A172 (cell line): Measurements from ENCODE around the gene ZNF674. TPM values are rescaled to one million over a fixed set of nuclear protein-coding genes. Genes with fewer than 3 reads are reported as not detected.
"Not testable (repeated sequence)": the region's sequence is repeated elsewhere in the genome, so short reads cannot be mapped to it uniquely, and the experiment has no call there.

ENCODE experiments used
- DNase-seq: peaks from one replicate; pipeline ENCODE4 v3.0.0-alpha.2; 2015; ENCODE audit warnings: low spot score
- total RNA-seq: library from RNA; depleted of rRNA; stranded (reverse); fragments of >200 nt; shearing (Covaris generic); gene quantifications from 2 replicates; pipeline ENCODE4 v1.2.3, GENCODE V29; 2014

ZNF674 gene
- total RNA-seq, 1 experiment from 2014 or later, result 2.0 TPM

GRCh38 chrX:46569621-46570020 is 24.4 kb upstream of the ZNF674 start:
- DNase-seq, result no peak

DNA sequence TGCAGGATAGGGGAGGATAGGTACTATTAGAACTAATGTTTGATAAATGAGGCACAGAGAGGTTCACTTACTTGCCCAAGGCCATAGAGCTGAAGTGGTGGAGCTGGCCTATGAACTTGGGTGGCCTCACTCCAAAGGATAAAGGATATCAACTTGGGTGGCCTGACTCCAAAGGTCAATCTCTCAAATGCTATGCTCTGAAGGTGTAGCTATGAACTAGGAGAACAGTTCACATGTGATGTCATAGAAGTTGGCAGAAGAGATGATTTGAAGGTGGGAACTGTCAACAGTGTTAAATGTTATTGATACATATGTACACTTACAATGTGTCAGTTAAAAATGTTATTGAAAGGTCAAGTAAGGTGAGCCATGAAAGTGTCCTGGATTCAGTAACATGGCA is 22.2 kb upstream of the ZNF674 start:
- no peak for DNase-seq

DNA sequence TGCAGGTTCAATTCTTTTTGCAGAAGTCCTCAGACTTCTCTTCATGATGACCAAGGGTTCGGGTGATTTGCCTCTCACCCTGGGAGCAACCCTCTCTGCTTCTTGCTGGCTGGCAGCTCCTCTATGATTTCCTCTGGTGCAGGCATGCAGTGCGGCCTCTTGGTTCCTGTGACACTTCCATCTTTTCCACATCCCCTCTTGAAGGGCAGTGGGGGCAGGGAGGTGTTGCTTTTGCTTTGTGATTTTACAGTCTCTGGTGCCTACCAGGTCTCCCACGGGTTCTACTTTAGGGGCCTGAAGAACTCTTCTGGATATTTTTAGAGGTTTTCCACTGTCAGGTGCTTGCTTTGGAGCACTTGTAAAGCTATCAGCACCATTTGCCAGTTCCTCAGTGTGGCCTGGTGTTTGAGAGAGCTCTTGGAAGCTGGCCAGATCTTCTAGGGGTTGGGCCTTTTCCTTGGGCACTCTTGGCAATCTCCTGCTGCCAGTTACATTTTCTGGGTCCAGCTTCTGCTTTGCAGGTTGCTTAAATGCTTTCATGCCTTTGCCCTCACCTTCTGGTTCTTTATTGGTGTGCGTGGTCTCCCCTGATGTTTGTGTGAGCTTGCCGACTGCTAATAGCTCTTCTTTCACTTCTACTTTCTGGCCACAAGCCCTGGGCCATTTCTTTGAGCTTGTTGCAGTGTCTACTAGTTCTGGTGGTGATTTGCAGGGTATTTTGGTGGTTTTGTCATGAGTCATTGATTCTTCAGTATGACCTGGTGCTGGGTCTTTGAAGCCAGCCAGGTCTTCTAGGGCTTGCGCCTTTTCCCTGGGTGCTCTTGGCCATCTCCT is 16.8 kb upstream of the ZNF674 start:
- DNase-seq, result no peak

DNA sequence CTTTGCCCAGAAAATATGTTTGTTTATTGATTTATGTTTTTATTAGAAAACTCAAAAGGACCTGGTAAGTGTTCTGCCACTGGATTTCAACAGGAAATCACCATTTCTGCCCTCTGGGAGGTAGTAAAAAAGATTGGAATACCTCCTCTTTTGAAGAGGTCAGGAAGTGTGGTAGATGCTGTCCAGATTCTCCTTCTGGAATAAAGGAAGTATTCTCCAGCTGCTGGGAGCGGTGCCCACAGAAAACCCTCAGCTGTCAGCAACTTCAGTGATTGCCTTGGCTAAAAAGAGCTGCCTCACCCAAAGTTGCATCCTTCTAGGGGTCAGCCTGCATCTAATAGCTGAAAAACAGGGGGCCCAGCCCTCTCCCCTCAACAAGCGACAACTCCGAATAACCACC is 13.8 kb upstream of the ZNF674 start:
- DNase-seq, result no peak

DNA sequence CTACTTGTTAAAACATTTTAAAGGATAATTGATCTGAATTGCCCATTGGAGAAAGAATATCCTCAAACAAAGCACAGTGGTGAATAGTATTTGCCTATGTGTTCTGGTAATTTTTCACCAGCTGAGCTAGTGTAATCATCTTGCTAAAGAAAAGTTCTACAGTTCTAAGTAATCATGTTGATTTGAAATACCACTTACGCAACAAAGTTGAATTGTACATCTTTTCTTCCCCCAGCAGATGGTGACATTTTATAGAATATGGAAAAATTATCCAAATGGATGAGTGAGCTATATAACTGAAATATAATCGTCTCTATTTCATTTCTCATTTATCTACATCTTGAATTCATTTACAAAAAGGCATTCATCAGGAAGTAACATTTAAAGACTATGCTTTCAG is 9.7 kb upstream of the ZNF674 start:
- DNase-seq, result no peak

DNA sequence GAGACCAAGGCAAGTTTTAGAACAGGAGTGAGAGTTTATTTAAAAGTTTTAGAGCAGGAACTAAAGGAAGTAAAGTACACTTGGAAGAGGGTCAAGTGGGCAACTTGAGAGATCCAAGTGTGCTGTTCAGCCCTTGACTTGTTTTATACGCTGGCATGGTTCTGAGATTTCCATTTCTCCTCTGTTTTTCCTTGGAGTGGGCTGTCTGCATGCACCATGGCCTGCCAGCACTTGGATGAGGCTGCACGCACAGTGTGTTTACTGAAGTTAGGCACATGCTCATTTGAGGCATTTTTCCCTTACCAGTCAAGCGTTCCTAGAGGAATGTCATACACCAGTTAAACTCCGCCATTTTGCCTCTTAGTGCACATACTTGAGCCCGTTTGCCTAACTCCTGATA is 8.7 kb upstream of the ZNF674 start:
- no peak for DNase-seq

DNA sequence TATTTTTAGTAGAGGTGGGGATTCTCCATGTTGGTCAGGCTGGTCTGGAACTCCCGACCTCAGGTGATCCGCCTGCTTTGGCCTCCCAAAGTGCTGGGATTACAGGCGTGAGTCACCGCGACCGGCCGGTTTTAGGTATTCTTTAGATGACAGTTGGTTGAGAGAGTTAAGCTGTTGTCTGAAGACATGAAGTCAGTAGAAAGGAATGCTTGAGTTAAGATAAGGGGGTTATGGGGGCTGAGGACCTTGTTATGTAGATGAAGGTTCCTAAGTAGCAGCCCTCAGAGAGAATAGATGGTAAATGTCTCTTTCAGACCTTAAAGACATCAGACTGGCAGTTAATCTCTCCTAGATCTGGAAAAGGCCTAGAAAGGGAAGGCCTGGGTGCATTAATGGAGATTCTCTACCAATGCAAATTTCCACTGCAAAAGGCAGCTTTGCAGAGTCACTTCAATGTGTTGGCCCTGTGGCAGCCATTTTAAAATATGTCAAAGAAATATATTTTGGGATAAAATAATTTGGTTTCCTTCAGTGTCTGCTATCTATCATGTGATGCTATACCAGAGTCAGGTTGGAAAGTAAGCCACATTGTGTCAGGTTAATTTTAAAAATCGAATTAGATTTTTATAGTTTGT is 6.4 kb upstream of the ZNF674 start:
- DNase-seq, result peak; percentile 66

DNA sequence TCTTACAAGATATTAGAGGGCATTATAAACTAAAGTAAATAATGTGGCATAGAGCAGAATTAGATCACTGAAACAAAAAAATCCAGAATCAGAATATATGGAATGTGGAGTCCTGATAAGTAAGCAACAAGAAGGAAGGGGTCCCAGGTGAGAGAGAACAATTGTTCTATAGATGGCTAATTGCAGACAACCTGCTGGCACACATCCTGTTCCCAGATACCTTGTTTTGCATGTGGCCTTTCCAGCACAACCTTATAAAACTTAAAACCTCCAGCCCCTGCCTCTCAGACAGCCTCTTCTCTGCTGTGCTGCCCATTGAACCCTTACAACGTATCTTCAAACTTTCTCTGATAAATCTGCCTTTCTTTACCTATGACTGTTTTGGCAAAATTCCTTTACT is 4.7 kb upstream of the ZNF674 start:
- DNase-seq, result no peak

- DNase-seq, result peak; percentile 76
These were observed 2.6 kb upstream of the ZNF674 start for GRCh38 chrX:46547857-46548256.

DNA sequence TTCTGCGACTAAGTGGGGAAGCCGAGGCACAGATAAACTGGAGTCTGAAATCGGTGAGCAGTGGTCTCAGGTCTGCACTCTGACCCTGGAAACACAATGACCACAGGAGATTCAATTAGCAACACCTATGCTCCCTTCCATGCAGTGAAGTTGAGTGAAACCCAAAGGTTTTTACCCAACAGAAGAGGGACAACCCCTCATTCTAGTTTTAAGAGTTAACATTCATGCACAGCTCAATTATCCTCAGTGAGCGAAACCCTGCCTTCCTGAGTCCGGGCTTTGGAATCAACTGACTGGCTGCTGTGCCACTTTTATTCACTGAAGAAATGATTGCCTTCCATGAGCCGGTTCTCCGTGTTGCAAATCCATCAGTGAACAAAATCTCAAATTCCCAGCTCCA is 694 bp downstream of the ZNF674 start:
- not testable (repeated sequence) for DNase-seq

DNA sequence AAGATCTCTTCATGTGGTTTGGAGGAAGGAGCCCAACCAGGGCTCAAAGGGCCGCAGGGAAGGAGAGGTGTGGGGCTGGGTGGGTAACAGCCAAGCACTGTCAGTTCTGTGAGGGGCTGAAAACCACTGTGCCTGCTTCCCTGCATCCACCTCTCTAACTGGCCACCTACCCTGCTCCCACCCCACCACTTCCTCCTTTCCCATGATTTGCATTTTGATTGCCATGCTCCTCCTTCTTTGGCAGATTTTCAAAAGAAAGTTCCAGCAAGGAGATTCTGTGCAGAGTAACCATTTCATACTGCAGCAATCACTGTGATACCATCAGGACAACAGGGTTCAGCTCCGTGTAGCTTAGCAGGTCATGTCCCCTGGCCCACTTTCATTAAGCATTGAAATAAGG is 1.8 kb downstream of the ZNF674 start:
- DNase-seq, result no peak

- DNase-seq, result no peak
These were observed 13.8 kb downstream of the ZNF674 start for GRCh38 chrX:46531442-46531841.

DNA sequence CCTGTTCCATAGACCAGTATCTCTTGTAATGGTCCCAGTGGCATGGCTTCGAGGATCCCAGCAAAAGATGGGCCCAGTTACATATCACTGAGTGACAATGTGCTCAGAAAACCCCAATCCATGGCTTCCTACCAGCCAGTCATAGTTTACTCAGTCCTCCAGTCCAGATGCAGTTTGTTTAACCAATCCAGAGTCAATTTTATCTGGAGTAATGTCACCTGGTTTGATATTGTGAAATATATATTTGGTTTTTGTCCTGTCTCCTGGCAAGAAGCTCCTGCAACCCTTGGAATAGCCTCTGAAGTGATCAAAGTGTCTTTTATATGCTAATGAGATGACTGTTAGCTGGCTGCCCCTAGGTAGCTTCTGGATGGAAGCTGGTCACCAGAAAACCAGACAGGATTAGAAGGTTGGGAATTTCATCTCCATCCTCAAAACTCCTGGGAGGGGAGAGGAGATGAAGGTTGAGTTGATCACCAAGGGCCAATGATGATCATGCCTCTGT is 14.8 kb downstream of the ZNF674 start:
- not testable (repeated sequence) for DNase-seq

DNA sequence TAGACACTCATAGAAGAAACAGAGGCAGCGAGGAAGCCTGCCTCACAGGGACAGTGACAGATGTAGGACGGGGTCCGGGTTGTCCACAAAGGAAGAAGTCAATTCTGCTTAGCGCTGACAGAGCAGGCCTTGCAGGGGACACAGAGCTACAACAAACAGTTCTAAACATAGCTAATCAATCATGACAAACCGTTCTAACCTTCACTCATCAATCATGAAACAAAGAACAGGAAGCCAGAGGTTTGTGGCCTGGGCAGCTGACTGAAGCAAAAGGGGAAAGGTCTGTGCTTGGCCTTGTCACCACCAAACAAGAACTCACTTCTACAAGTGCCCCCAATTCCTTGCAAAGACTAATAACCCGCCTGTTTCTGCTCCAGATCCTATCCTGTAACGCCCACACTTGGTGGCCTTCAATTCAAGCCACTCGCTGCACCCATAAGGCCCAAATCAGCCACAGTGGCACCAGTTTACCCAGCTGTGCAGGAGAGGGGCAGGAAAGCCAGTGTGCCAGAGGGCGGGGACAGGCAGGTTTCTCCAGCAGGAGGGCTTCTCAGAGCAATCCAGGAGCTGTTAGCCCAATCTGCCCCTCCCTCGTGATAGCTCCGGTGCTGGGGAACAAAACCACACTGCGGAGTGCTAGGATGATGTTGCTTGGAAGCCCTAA is 15.3 kb downstream of the ZNF674 start:
- DNase-seq, result not testable (repeated sequence)

- DNase-seq, result not testable (repeated sequence)
These were observed 16.6 kb downstream of the ZNF674 start for GRCh38 chrX:46528640-46529039.

DNA sequence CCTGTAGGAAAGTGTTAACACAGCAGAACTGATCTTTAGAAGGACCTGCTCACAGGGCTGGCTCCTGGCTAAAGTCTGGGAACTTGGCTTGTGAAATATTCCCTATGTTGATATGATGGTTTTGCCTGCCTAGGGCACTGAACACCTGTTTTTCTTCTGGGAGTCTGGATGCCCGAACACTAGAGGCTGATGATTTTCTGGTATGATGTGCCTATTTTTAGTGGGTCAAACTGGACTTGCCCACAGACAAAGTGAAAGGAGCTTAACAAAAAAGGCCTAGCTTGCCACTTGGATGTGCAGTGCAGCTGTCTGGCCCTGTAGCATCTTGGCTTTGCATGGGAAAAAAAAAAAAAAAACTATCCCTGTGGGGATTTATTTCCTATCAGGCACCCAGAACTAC is 39.1 kb downstream of the ZNF674 start:
- no peak for DNase-seq

DNA sequence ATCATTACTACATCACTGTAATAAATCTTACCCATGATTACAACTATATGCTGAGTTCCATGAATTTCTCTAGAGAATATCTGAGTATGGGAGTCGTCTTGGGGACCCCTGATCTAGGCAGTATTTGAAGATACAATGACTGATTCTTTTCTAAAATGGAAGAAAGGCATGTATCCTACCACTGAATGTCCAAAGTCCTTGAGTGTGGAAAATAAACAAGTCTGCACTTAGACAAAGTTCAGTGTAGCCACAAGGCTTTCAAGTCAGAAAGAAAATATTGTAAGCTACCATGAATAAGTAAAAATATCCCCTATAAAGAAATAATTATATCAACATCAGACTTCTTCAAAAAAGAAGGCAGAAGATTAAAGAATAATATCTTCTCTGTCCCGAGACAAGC is 42.4 kb downstream of the ZNF674 start:
- no peak for DNase-seq

DNA sequence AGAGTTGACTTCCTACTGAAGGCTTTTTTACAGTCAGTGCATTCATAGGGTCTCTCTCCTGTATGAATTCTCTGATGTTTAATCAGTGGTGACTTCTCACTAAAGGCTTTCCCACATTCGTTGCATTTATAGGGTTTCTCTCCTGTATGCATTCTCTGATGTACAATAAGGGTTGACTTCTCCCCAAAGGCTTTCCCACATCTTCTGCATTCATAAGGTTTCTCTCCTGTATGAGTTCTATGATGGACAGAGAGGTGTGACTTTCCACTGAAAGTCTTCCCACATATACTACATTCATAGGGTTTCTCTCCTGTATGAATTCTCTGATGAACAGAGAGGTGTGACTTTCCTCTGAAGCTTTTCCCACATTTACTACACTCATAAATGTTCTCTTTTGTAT is 45.2 kb downstream of the ZNF674 start:
- no peak for DNase-seq

- no peak for DNase-seq
These were observed 56.5 kb downstream of the ZNF674 start for GRCh38 chrX:46488712-46489111.

GRCh38 chrX:46485897-46486296 is 59.3 kb downstream of the ZNF674 start:
- no peak for DNase-seq

DNA sequence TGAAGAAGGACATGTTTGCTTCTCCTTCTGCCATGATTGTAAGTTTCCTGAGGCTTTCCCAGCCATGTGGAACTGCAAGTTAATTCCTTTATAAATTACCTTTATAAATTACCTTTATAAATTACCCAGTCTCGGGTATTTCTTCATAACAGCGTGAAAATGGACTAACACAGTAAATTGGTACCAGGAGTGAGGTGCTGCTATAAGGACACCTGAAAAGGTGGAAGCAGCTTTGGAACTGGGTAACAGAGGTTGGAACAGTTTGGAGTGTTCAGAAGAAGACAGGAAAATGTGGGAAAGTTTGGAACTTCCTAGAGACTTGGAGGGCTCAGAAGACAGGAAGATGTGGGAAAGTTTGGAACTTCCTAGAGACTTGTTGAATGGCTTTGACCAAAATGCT is 66.6 kb downstream of the ZNF674 start:
- DNase-seq, result not testable (repeated sequence)

DNA sequence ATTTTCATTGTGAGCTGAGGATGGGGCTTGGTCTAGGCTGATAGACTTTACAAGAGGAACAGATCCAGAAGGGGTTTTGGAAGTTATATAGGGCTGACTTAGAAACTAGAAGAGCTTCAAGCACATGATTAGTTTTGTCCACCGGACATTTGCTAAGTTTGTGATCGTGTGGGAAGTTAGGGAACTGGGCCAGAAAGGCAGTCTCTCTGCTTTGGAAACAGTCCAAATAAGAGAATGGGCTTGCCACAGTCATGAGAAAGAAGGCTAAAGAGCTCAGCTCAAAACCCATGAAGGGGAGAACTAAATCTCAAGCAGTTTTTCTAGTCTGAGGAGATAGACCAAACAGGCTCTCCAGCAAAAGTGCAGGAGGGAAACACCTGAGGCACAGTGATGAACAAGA is 67.8 kb downstream of the ZNF674 start:
- no peak for DNase-seq

- no peak for DNase-seq
These were observed 80.0 kb downstream of the ZNF674 start for GRCh38 chrX:46465203-46465602.
